Common myeloid progenitor, CD34-positive (primary cell): ENCODE data around the gene GNB5.

Experiments used
- CTCF ChIA-PET: fragments of 350-600 bp; sonication (Branson Sonifier 250); formaldehyde crosslinking; loops from one replicate; lab custom pipeline; 2021; ENCODE audit warnings: antibody characterized with exemption; lab: Charles Lee
- POLR2A ChIA-PET: fragments of 350-600 bp; sonication (Branson Sonifier 250); formaldehyde crosslinking; loops from one replicate; lab custom pipeline; 2021; ENCODE audit warnings: antibody characterized with exemption; lab: Charles Lee
- DNase-seq, 3 donors: peaks; one replicate each; pipeline versions ENCODE4 v3.0.0 to v3.0.0-alpha.2; 2013
- H3K27ac ChIP-seq, 2 experiments: 1 replicate in 1 of 2; 2 replicates in 1 of 2; pipeline ENCODE4 v1.7.0; 2013; ENCODE audit warnings: inconsistent platforms in 2 of 2, low read length in 2 of 2, mild to moderate bottlenecking in 2 of 2, low read depth in 1 of 2, moderate library complexity in 1 of 2; ENCODE audit not compliant: severe bottlenecking in 2 of 2, insufficient read depth in 1 of 2, poor library complexity in 1 of 2
- H3K27me3 ChIP-seq, 5 experiments: replicated peaks in 2 of 5; 1 replicate in 3 of 5; 2 replicates in 2 of 5; pipeline versions ENCODE4 v1.6.1 to v1.7.0; 2013; ENCODE audit warnings: low read length in 4 of 5, mild to moderate bottlenecking in 2 of 5, moderate library complexity in 2 of 5, inconsistent platforms in 1 of 5; ENCODE audit not compliant: insufficient read depth in 5 of 5, control insufficient read depth in 4 of 5
- H3K36me3 ChIP-seq, 4 experiments: 1 replicate in 2 of 4; 2 replicates in 2 of 4; pipeline versions ENCODE4 v1.6.1 to v1.7.0; 2013; ENCODE audit warnings: low read length in 3 of 4, control low read depth in 1 of 4, mild to moderate bottlenecking in 1 of 4; ENCODE audit not compliant: control insufficient read depth in 4 of 4, insufficient read depth in 4 of 4
- H3K4me1 ChIP-seq, 4 experiments: 1 replicate in 3 of 4; 2 replicates in 1 of 4; pipeline versions ENCODE4 v1.6.1 to v1.7.1; 2013; ENCODE audit warnings: low read length in 3 of 4, mild to moderate bottlenecking in 3 of 4, control low read depth in 1 of 4, inconsistent platforms in 1 of 4, moderate library complexity in 1 of 4; ENCODE audit not compliant: control insufficient read depth in 4 of 4, insufficient read depth in 4 of 4; ENCODE audit errors: control extremely low read depth in 1 of 4
- H3K4me3 ChIP-seq, 7 experiments: 1 replicate in 4 of 7; 2 replicates in 3 of 7; pipeline versions ENCODE4 v1.5.1 to v1.7.0; 2013; ENCODE audit warnings: mild to moderate bottlenecking in 7 of 7, low read length in 6 of 7, moderate library complexity in 6 of 7, inconsistent platforms in 2 of 7, low read depth in 2 of 7, control low read depth in 1 of 7; ENCODE audit not compliant: insufficient read depth in 4 of 7, control insufficient read depth in 1 of 7; ENCODE audit errors: extremely low read depth in 1 of 7
- H3K9me3 ChIP-seq, 5 experiments: 1 replicate in 4 of 5; 2 replicates in 1 of 5; pipeline versions ENCODE4 v1.6.1 to v1.7.1; 2013; ENCODE audit warnings: low read length in 4 of 5, mild to moderate bottlenecking in 2 of 5, inconsistent platforms in 1 of 5, low read depth in 1 of 5, moderate library complexity in 1 of 5; ENCODE audit not compliant: control insufficient read depth in 4 of 5, insufficient read depth in 2 of 5; ENCODE audit errors: control extremely low read depth in 1 of 5
- WGBS: methylation state at CpG from one replicate; pipeline ENCODE4 v1.1.5; 2013; ENCODE audit not compliant: insufficient coverage; 5-methylcytosine and 5-hydroxymethylcytosine counted together

Gene GNB5

GRCh38 chr15:52134502-52135144 is 56.6 kb downstream of the GNB5 start:
- Histone ChIP-seq H3K4me3 (no peak overlapping the region), H3K27ac (no peak overlapping the region), H3K27me3 (no peaks in the 10 kb centered on the region), H3K4me1 (peaks cover 11 to 65% (median 57%) of the 10 kb centered on the region in 4 experiments), H3K36me3 (peaks cover 0 to 26% (median 11%) of the 10 kb centered on the region in 4 experiments), H3K9me3 (peaks cover 0 to 5% (median 0%) of the 10 kb centered on the region in 5 experiments)
- DNase-seq = no peak
- CTCF ChIA-PET = interaction anchor here (0.8 to 1.5 kb wide), 5 partner anchors 14 to 62 kb away, joined by 3 to 5 read pairs (median 4); no protein-coding TSS in a partner anchor
- 97% methylated on average over 4 of the region's 5 CpGs for WGBS
- POLR2A ChIA-PET = interaction anchor here (0.7 kb wide), 1 partner anchor 121 kb away, joined by 3 read pairs; no protein-coding TSS in a partner anchor

DNA sequence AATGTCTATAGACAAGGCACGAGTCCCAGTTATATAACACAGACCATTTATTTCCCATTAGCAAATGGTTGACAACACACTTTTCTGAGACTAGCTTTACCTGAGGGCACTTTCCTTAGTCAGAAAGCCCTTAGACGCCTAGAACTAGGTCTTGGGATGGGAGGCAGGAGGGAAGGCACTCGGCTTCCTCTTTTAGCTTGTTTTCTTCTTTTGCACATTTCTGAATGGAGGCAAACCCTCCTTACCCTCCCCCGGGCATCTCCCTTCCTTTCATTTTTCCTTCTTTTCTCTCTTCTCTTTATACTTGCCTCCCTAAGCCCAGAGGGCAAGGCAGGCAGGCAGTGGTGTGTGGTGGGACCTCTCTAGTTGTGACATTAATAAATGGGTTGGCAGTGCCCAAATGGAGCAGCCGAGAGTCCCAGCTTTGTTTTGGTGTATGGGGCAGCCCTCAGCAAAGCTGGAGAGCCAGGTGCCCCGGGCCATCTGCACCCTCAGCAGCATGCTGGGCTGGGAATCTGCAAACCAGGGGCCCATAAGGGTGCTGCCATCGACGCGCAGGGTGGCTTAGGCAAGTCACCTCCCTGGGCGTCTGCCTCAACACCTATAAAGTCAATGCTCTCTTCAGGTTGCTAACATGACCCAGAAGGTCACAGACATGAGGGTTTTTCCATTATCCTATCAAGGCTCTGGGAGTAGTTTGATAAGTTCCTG is 57.5 kb downstream of the GNB5 start:
- Histone ChIP-seq H3K4me1 (peaks cover 11 to 56% (median 48%) of the 10 kb centered on the region in 4 experiments), H3K27me3 (no peaks in the 10 kb centered on the region), H3K9me3 (peaks cover 0 to 5% (median 0%) of the 10 kb centered on the region in 5 experiments), H3K4me3 (no peak overlapping the region), H3K36me3 (peaks cover 0 to 29% (median 11%) of the 10 kb centered on the region in 4 experiments), H3K27ac (no peak overlapping the region)
- 78% methylated on average over 7 of the region's 10 CpGs for WGBS
- DNase-seq = no peak
- ChIA-PET POLR2A (no interaction called here), CTCF (interaction anchor here (1.0 to 1.5 kb wide), 2 partner anchors 48 to 51 kb away, joined by 3 to 4 read pairs; no protein-coding TSS in a partner anchor)

GRCh38 chr15:52132066-52132465 is 59.1 kb downstream of the GNB5 start:
- peaks cover 7 to 44% (median 33%) of the 10 kb centered on the region in 4 experiments for H3K4me1 ChIP-seq
- no peak overlapping the region for H3K4me3 ChIP-seq
- H3K27me3 ChIP-seq = no peaks in the 10 kb centered on the region
- POLR2A ChIA-PET = no interaction called here
- DNase-seq = no peak
- H3K9me3 ChIP-seq = peaks cover 0 to 5% (median 0%) of the 10 kb centered on the region in 5 experiments
- H3K27ac ChIP-seq = no peak overlapping the region
- CTCF ChIA-PET = no interaction called here
- H3K36me3 ChIP-seq = peaks cover 0 to 31% (median 12%) of the 10 kb centered on the region in 4 experiments

DNA sequence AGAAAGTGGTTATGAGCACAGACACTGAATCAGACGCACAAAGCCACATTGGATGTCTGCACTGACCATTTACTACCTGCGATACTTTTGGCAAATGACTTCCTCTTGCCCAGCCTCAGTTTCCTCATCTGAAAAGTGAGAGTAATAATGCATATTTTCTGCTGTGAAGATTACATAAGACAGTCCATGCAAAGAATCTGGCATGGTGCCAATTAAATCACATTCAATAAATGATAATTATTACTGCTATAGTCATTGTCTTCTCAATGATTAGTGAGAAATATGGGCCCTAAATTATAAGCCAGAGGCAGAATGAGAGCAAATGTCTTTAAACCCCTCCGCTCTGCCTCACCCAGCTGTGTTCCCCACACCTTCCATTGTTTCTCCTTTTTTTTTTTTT is 62.6 kb downstream of the GNB5 start:
- no peak for DNase-seq
- POLR2A ChIA-PET = no interaction called here
- H3K27me3 ChIP-seq = no peaks in the 10 kb centered on the region
- H3K27ac ChIP-seq = no peak overlapping the region
- H3K36me3 ChIP-seq = peaks cover 0 to 32% (median 17%) of the 10 kb centered on the region in 4 experiments
- CTCF ChIA-PET = interaction anchor here (0.9 to 1.2 kb wide), 4 partner anchors 8 to 18 kb away, joined by 3 to 6 read pairs (median 4); no protein-coding TSS in a partner anchor
- peaks cover 0 to 5% (median 0%) of the 10 kb centered on the region in 5 experiments for H3K9me3 ChIP-seq
- 100% methylated on average over 2 of the region's 3 CpGs for WGBS
- no peak overlapping the region for H3K4me3 ChIP-seq
- H3K4me1 ChIP-seq = peaks cover 0 to 9% (median under 1%) of the 10 kb centered on the region in 4 experiments

DNA sequence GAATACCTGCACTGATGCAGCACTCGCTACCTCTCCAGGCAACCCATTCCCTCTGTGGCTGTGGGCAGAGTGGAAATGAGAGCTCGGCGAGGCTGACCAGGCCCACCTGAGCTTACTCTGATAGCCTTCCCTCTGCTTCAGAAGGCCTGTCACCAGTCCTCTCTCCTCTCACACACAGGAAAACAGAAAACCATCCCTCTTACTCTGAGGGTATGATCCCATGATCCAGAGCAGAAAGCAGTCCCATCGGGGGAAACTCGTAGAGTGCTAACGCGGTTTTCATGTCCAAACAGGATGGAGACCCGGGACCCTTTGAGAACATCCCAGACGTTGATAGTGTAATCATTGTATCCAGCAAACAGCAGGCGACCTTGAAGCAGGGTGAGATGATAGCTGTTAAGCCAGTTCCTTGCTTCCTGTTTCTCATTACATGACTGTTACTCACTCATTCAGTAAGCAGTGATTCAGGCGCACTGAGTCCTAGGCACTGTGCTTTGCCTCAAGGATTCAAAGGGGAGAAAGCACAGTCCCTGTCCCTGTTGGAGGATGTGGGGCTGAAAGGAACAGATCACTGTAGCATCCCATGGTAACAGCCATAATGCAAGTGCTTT is 66.8 kb downstream of the GNB5 start:
- H3K4me3 ChIP-seq = no peak overlapping the region
- WGBS = 98% methylated on average over 8 of the region's 11 CpGs
- H3K27me3 ChIP-seq = no peaks in the 10 kb centered on the region
- H3K36me3 ChIP-seq = peaks cover 5 to 15% (median 8%) of the 10 kb centered on the region in 4 experiments
- CTCF ChIA-PET = interaction anchor here (0.6 kb wide), 1 partner anchor 13 kb away, joined by 3 read pairs; no protein-coding TSS in a partner anchor
- H3K27ac ChIP-seq = no peak overlapping the region
- peaks cover 0 to 4% (median 0%) of the 10 kb centered on the region in 4 experiments for H3K4me1 ChIP-seq
- H3K9me3 ChIP-seq = no peaks in the 10 kb centered on the region
- POLR2A ChIA-PET = interaction anchor here (0.6 kb wide), 1 partner anchor 14 kb away, joined by 7 read pairs; no protein-coding TSS in a partner anchor
- DNase-seq = no peak

- ChIA-PET POLR2A (no interaction called here), CTCF (interaction anchor here (1.6 kb wide), 1 partner anchor 15 kb away, joined by 4 read pairs; no protein-coding TSS in a partner anchor)
- Histone ChIP-seq H3K4me3 (no peak overlapping the region), H3K27me3 (no peaks in the 10 kb centered on the region), H3K27ac (no peak overlapping the region), H3K9me3 (no peaks in the 10 kb centered on the region), H3K4me1 (no peaks in the 10 kb centered on the region), H3K36me3 (peaks cover 3 to 10% (median 6%) of the 10 kb centered on the region in 4 experiments)
- DNase-seq = no peak
- no CpG with 5 or more reads among the region's 2 CpGs for WGBS
These were observed 69.3 kb downstream of the GNB5 start for GRCh38 chr15:52121896-52122295.
